ENCODE results near the gene AGPS.

The AGPS gene

DNA sequence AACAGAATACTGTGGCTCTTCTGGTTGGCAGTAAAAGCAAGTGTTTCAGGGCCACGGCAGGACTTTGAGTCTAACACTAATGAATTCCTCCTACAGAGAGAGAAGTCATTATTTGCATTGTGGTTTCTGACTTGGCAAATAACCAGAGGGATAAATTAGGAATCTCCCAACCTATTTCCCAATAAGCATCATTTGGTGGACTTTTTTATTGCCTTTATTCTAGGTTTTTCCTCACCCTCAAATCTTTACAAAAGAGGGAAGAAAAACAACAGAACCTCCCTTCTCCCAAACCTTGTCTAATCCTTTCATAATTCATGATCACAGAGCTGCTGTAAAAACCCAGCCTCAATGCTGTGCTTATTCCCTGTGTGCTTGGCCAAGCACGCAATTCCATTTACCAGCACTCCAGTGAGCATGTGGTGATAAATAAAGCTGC lies 179.7 kb downstream of the AGPS start (continued):
- TF ChIP-seq, protein P1, sequence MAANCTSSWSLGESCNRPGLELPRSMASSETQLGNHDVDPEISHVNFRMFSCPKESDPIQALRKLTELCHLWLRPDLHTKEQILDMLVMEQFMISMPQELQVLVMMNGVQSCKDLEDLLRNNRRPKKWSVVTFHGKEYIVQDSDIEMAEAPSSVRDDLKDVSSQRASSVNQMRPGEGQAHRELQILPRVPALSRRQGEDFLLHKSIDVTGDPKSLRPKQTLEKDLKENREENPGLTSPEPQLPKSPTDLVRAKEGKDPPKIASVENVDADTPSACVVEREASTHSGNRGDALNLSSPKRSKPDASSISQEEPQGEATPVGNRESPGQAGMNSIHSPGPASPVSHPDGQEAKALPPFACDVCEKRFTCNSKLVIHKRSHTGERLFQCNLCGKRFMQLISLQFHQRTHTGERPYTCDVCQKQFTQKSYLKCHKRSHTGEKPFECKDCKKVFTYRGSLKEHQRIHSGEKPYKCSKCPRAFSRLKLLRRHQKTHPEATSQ (tag by site-specific recombination; IDR thresholded peaks at IDR 0.05): no peak
- TF ChIP-seq REPIN1 (tag by site-specific recombination; IDR thresholded peaks at IDR 0.05; ENCODE audit: low read depth): no peak
- TF ChIP-seq ZNF530 (tag by site-specific recombination; IDR thresholded peaks at IDR 0.05; ENCODE audit: low read depth): no peak
- no peak for TF ChIP-seq ZNF629 (tag by site-specific recombination; IDR thresholded peaks at IDR 0.05)
- TF ChIP-seq, protein P2, sequence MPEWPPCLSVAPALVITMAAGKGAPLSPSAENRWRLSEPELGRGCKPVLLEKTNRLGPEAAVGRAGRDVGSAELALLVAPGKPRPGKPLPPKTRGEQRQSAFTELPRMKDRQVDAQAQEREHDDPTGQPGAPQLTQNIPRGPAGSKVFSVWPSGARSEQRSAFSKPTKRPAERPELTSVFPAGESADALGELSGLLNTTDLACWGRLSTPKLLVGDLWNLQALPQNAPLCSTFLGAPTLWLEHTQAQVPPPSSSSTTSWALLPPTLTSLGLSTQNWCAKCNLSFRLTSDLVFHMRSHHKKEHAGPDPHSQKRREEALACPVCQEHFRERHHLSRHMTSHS (tag by site-specific recombination; IDR thresholded peaks at IDR 0.05): no peak
- no peak for TF ChIP-seq ZNF248 (tag by site-specific recombination; IDR thresholded peaks at IDR 0.05)
- no peak for TF ChIP-seq ZNF654 (tag by site-specific recombination; IDR thresholded peaks at IDR 0.05; ENCODE audit: low read depth)
- TF ChIP-seq ZSCAN30 (tag by site-specific recombination; IDR thresholded peaks at IDR 0.05): no peak
- TF ChIP-seq, protein P3, sequence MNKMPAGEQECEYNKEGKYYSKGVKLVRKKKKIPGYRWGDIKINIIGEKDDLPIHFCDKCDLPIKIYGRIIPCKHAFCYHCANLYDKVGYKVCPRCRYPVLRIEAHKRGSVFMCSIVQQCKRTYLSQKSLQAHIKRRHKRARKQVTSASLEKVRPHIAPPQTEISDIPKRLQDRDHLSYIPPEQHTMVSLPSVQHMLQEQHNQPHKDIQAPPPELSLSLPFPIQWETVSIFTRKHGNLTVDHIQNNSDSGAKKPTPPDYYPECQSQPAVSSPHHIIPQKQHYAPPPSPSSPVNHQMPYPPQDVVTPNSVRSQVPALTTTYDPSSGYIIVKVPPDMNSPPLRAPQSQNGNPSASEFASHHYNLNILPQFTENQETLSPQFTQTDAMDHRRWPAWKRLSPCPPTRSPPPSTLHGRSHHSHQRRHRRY (tag by site-specific recombination; IDR thresholded peaks at IDR 0.05): no peak
- TF ChIP-seq, protein P4, sequence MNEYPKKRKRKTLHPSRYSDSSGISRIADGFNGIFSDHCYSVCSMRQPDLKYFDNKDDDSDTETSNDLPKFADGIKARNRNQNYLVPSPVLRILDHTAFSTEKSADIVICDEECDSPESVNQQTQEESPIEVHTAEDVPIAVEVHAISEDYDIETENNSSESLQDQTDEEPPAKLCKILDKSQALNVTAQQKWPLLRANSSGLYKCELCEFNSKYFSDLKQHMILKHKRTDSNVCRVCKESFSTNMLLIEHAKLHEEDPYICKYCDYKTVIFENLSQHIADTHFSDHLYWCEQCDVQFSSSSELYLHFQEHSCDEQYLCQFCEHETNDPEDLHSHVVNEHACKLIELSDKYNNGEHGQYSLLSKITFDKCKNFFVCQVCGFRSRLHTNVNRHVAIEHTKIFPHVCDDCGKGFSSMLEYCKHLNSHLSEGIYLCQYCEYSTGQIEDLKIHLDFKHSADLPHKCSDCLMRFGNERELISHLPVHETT (tag by site-specific recombination; IDR thresholded peaks at IDR 0.05): no peak
- TF ChIP-seq ZNF184 (tag by site-specific recombination; IDR thresholded peaks at IDR 0.05): no peak
- no peak for TF ChIP-seq ZNF292 (tag by site-specific recombination; IDR thresholded peaks at IDR 0.05; ENCODE audit: borderline replicate concordance, low read depth)
- TF ChIP-seq, protein P5, sequence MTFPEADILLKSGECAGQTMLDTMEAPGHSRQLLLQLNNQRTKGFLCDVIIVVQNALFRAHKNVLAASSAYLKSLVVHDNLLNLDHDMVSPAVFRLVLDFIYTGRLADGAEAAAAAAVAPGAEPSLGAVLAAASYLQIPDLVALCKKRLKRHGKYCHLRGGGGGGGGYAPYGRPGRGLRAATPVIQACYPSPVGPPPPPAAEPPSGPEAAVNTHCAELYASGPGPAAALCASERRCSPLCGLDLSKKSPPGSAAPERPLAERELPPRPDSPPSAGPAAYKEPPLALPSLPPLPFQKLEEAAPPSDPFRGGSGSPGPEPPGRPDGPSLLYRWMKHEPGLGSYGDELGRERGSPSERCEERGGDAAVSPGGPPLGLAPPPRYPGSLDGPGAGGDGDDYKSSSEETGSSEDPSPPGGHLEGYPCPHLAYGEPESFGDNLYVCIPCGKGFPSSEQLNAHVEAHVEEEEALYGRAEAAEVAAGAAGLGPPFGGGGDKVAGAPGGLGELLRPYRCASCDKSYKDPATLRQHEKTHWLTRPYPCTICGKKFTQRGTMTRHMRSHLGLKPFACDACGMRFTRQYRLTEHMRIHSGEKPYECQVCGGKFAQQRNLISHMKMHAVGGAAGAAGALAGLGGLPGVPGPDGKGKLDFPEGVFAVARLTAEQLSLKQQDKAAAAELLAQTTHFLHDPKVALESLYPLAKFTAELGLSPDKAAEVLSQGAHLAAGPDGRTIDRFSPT (tag by site-specific recombination; IDR thresholded peaks at IDR 0.05): no peak
- TF ChIP-seq ZNF10 (tag by site-specific recombination; IDR thresholded peaks at IDR 0.05): no peak
- TF ChIP-seq, protein P6, sequence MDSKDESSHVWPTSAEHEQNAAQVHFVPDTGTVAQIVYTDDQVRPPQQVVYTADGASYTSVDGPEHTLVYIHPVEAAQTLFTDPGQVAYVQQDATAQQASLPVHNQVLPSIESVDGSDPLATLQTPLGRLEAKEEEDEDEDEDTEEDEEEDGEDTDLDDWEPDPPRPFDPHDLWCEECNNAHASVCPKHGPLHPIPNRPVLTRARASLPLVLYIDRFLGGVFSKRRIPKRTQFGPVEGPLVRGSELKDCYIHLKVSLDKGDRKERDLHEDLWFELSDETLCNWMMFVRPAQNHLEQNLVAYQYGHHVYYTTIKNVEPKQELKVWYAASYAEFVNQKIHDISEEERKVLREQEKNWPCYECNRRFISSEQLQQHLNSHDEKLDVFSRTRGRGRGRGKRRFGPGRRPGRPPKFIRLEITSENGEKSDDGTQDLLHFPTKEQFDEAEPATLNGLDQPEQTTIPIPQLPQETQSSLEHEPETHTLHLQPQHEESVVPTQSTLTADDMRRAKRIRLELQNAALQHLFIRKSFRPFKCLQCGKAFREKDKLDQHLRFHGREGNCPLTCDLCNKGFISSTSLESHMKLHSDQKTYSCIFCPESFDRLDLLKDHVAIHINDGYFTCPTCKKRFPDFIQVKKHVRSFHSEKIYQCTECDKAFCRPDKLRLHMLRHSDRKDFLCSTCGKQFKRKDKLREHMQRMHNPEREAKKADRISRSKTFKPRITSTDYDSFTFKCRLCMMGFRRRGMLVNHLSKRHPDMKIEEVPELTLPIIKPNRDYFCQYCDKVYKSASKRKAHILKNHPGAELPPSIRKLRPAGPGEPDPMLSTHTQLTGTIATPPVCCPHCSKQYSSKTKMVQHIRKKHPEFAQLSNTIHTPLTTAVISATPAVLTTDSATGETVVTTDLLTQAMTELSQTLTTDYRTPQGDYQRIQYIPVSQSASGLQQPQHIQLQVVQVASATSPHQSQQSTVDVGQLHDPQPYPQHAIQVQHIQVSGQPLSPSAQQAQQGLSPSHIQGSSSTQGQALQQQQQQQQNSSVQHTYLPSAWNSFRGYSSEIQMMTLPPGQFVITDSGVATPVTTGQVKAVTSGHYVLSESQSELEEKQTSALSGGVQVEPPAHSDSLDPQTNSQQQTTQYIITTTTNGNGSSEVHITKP (tag by site-specific recombination; IDR thresholded peaks at IDR 0.05): peak; percentile 34; the same call in 1 of the 2 replicates
- TF ChIP-seq, protein P7, sequence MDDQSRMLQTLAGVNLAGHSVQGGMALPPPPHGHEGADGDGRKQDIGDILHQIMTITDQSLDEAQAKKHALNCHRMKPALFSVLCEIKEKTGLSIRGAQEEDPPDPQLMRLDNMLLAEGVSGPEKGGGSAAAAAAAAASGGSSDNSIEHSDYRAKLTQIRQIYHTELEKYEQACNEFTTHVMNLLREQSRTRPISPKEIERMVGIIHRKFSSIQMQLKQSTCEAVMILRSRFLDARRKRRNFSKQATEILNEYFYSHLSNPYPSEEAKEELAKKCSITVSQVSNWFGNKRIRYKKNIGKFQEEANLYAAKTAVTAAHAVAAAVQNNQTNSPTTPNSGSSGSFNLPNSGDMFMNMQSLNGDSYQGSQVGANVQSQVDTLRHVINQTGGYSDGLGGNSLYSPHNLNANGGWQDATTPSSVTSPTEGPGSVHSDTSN (CRISPR knock-in tag; IDR thresholded peaks at IDR 0.05): no peak
- peak; percentile 32; the same call in 1 of the 2 replicates for TF ChIP-seq OSR2 (tag by site-specific recombination; IDR thresholded peaks at IDR 0.05)
- no peak for TF ChIP-seq ZNF169 (tag by site-specific recombination; IDR thresholded peaks at IDR 0.05)
- TF ChIP-seq YY1 (tag by site-specific recombination; IDR thresholded peaks at IDR 0.05): no peak
- TF ChIP-seq ZNF140 (tag by site-specific recombination; IDR thresholded peaks at IDR 0.05): no peak
- TF ChIP-seq GLIS1 (tag by site-specific recombination; IDR thresholded peaks at IDR 0.05): 0 out of 2 replicates have a peak, but pooled peaks have one; percentile 18
- no peak for TF ChIP-seq ZNF266 (tag by site-specific recombination; IDR thresholded peaks at IDR 0.05; ENCODE audit: low read depth)
- TF ChIP-seq ZNF426 (tag by site-specific recombination; IDR thresholded peaks at IDR 0.05): no peak
- no peak for TF ChIP-seq KLF9 (tag by site-specific recombination; IDR thresholded peaks at IDR 0.05; ENCODE audit: low read depth)
- no peak for TF ChIP-seq ZNF621 (tag by site-specific recombination; IDR thresholded peaks at IDR 0.05)
- no peak for TF ChIP-seq ZNF510 (tag by site-specific recombination; IDR thresholded peaks at IDR 0.05; ENCODE audit: insufficient replicate concordance)
- no peak for TF ChIP-seq BCL11A (tag by site-specific recombination; IDR thresholded peaks at IDR 0.05; ENCODE audit: low read depth)
- peak; percentile 67; the same call in 1 of the 2 replicates for TF ChIP-seq ZBTB17 (tag by site-specific recombination; IDR thresholded peaks at IDR 0.05)
- TF ChIP-seq ZBTB21 (tag by site-specific recombination; IDR thresholded peaks at IDR 0.05): no peak

All from HEK293 (cell line).